Panc1 (cell line): ENCODE measurements around the gene GPC3.

Experiments used
- POLR2AphosphoS5 ChIP-seq: IDR thresholded peaks from 2 replicates; pipeline ENCODE4 v1.6.1; 2012; ENCODE audit warnings: mild to moderate bottlenecking, low read depth, low read length, moderate library complexity
- SIN3A ChIP-seq: IDR thresholded peaks from 2 replicates; pipeline ENCODE4 v1.6.1; 2012; ENCODE audit warnings: low read depth, mild to moderate bottlenecking, low read length, moderate library complexity, borderline replicate concordance; ENCODE audit not compliant: insufficient read depth
- TF ChIP-seq, protein P1 (sequence below): fragments of 450-650 bp; IDR thresholded peaks from 2 replicates; pipeline ENCODE4 v1.5.1; 2017; ENCODE audit warnings: mild to moderate bottlenecking

DNA sequence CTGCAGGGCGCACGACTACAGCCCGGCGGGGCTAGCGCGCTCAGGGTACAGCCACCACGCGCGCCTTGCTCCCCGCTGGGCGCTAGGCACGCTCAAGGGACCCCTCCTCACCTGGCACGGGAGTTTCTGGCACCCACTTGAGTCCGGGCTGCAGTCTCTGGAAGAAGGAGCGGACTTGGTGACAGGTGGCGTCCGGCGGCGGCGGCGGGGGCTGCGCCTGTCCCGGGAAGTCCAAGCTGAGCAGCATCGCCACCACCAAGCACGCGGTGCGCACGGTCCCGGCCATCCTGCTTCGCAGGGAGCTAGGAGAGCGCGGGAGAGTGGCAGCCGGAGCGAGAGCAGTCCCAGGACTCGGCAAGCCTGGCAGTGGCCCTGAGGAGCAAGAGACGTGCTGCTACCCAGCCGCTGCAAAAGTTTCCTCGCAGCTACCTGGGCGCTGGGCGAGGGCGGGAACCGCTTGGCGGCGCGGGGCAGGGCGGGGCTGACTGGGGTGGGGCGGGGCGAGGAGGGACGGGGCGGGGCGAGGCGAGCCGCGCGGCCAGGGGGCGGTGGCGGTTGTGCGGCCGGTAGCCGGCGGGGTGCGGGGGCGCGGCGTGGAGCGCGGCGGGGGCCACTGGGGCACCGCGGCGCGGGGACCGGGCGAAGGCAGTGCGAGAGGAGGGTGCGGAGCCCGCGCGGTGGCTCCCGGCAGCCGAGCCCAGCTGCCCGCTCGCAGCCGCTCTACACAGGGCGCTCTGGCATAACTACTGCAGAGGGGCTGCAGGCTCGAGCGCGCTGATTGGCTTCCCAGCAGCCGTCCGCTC, at the start of gene GPC3:
- TF ChIP-seq POLR2AphosphoS5 (no peak), SIN3A (no peak)
- TF ChIP-seq, protein P1, sequence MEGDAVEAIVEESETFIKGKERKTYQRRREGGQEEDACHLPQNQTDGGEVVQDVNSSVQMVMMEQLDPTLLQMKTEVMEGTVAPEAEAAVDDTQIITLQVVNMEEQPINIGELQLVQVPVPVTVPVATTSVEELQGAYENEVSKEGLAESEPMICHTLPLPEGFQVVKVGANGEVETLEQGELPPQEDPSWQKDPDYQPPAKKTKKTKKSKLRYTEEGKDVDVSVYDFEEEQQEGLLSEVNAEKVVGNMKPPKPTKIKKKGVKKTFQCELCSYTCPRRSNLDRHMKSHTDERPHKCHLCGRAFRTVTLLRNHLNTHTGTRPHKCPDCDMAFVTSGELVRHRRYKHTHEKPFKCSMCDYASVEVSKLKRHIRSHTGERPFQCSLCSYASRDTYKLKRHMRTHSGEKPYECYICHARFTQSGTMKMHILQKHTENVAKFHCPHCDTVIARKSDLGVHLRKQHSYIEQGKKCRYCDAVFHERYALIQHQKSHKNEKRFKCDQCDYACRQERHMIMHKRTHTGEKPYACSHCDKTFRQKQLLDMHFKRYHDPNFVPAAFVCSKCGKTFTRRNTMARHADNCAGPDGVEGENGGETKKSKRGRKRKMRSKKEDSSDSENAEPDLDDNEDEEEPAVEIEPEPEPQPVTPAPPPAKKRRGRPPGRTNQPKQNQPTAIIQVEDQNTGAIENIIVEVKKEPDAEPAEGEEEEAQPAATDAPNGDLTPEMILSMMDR, result no peak
